PFSK-1 (cell line): ENCODE data around the gene RAE1.

Experiments used
- FOXP2 ChIP-seq: optimal IDR thresholded peaks from 2 replicates; pipeline ENCODE3; 2011; ENCODE audit warnings: borderline replicate concordance, control low read depth, inconsistent platforms; ENCODE audit not compliant: insufficient read depth; ENCODE audit errors: extremely low read length, extremely low read depth
- POLR2AphosphoS5 ChIP-seq: IDR thresholded peaks from 2 replicates; pipeline ENCODE4 v1.6.1; 2012; ENCODE audit warnings: low read depth, mild to moderate bottlenecking, control low read depth, low read length, moderate library complexity
- REST ChIP-seq, 2 experiments: IDR thresholded peaks; 2 replicates each; pipeline versions ENCODE4 v1.6.1 to v1.8.0; 2011 to 2012; ENCODE audit warnings: low read depth in 2 of 2, low read length in 2 of 2, control low read depth in 1 of 2, inconsistent platforms in 1 of 2, mild to moderate bottlenecking in 1 of 2, moderate library complexity in 1 of 2; ENCODE audit not compliant: insufficient read depth in 1 of 2
- SIN3A ChIP-seq: IDR thresholded peaks from 2 replicates; pipeline ENCODE4 v1.6.1; 2012; ENCODE audit warnings: mild to moderate bottlenecking, low read length, moderate library complexity, borderline replicate concordance; ENCODE audit not compliant: insufficient read depth
- TAF1 ChIP-seq: IDR thresholded peaks from 2 replicates; pipeline ENCODE4 v1.6.1; 2012; ENCODE audit warnings: low read length, control low read depth, borderline replicate concordance; ENCODE audit not compliant: insufficient read depth

Gene RAE1

GRCh38 chr20:57413986-57414385 lies 62.9 kb downstream of the RAE1 start:
- no peak for TF ChIP-seq REST (IDR thresholded peaks at IDR 0.05; ENCODE audit: insufficient read depth in 1 of 2, low read depth in 2 of 2, low read length in 2 of 2)
- no peak for TF ChIP-seq SIN3A
- no peak for TF ChIP-seq TAF1
- no peak for TF ChIP-seq FOXP2
- no peak for TF ChIP-seq POLR2AphosphoS5

- TF ChIP-seq TAF1 (no peak), FOXP2 (no peak), REST (IDR thresholded peaks at IDR 0.05; ENCODE audit: insufficient read depth in 1 of 2, low read depth in 2 of 2, low read length in 2 of 2) (no peak)
Observed at GRCh38 chr20:57414867-57415592, 64.0 kb downstream of the RAE1 start.

GRCh38 chr20:57415771-57416170 lies 64.7 kb downstream of the RAE1 start:
- no peak for TF ChIP-seq TAF1
- no peak for TF ChIP-seq REST (IDR thresholded peaks at IDR 0.05; ENCODE audit: insufficient read depth in 1 of 2, low read depth in 2 of 2, low read length in 2 of 2)
- TF ChIP-seq FOXP2: no peak
- no peak for TF ChIP-seq SIN3A
- no peak for TF ChIP-seq POLR2AphosphoS5

GRCh38 chr20:57416296-57417022 lies 65.4 kb downstream of the RAE1 start:
- TF ChIP-seq POLR2AphosphoS5: no peak
- TF ChIP-seq TAF1: no peak
- no peak for TF ChIP-seq REST (IDR thresholded peaks at IDR 0.05; ENCODE audit: insufficient read depth in 1 of 2, low read depth in 2 of 2, low read length in 2 of 2)
- TF ChIP-seq SIN3A: no peak
- no peak for TF ChIP-seq FOXP2
